HepG2 (cell line): ENCODE data around the gene TBCD. TPM values are rescaled to one million over a fixed set of nuclear protein-coding genes. Genes with fewer than 3 reads are reported as not detected.
A peak's percentile ranks its signal among the peaks of the same experiment; 100 is the strongest.

Experiments used
- HNRNPLL ChIP-seq: fragments of 200-400 bp; formaldehyde crosslinking; IDR thresholded peaks from 2 replicates; pipeline ENCODE4 v1.6.1; 2017; ENCODE audit warnings: mild to moderate bottlenecking, low read depth, low read length; ENCODE audit not compliant: poor library complexity, severe bottlenecking
- KLF6 ChIP-seq: IDR thresholded peaks from 2 replicates; pipeline ENCODE4 v1.8.0; 2016; ENCODE audit warnings: missing biosample characterization, missing genetic modification reagents
- MAX ChIP-seq: IDR thresholded peaks from 2 replicates; pipeline ENCODE4 v1.6.1; 2012; ENCODE audit warnings: inconsistent platforms
- MXD1 ChIP-seq: sonication (generic); formaldehyde crosslinking; IDR thresholded peaks from 2 replicates; pipeline ENCODE4 v1.4.0; 2020; ENCODE audit warnings: mild to moderate bottlenecking, missing genetic modification reagents
- PHF8 ChIP-seq: sonication (generic); formaldehyde crosslinking; IDR thresholded peaks from 2 replicates; pipeline ENCODE4 v1.5.0; 2020; ENCODE audit warnings: missing genetic modification reagents
- POLR2AphosphoS2 ChIP-seq: IDR thresholded peaks from 2 replicates; pipeline ENCODE4 v1.6.1; 2011; ENCODE audit warnings: low read depth, low read length, improper control_type of control experiment
- SNAI1 ChIP-seq: sonication (generic); formaldehyde crosslinking; IDR thresholded peaks from 2 replicates; pipeline ENCODE4 v1.5.0; 2020; ENCODE audit warnings: mild to moderate bottlenecking, missing genetic modification reagents, borderline replicate concordance
- SP2 ChIP-seq: sonication (generic); formaldehyde crosslinking; IDR thresholded peaks from 2 replicates; pipeline ENCODE4 v1.5.1; 2020; ENCODE audit warnings: mild to moderate bottlenecking, missing genetic modification reagents
- SPEN ChIP-seq: sonication (generic); formaldehyde crosslinking; IDR thresholded peaks from 2 replicates; pipeline ENCODE4 v1.5.1; 2020; ENCODE audit warnings: low read depth, mild to moderate bottlenecking, missing genetic modification reagents
- ZFYVE20 ChIP-seq: sonication (generic); formaldehyde crosslinking; IDR thresholded peaks from 2 replicates; pipeline ENCODE4 v1.8.0; 2023; ENCODE audit warnings: low read depth, mild to moderate bottlenecking, moderate library complexity, missing genetic modification reagents, borderline replicate concordance
- ZNF674 ChIP-seq: sonication (generic); formaldehyde crosslinking; IDR thresholded peaks from 2 replicates; pipeline ENCODE4 v1.5.0; 2020; ENCODE audit warnings: low read depth, mild to moderate bottlenecking, missing genetic modification reagents
- ZSCAN21 ChIP-seq: sonication (generic); formaldehyde crosslinking; IDR thresholded peaks from 2 replicates; pipeline ENCODE4 v1.8.0; 2022; ENCODE audit warnings: mild to moderate bottlenecking, missing genetic modification reagents, moderate library complexity, borderline replicate concordance
- polyA plus RNA-seq, 8 experiments: library from polyadenylated mRNA; depleted of rRNA in 3 of 8; stranded (reverse) in 7 of 8; unstranded in 1 of 8; fragments of >200 nt; fragmentation: Illumina TruSeq in 4 of 8; extraction: Trizol in 4 of 8; gene quantifications; 2 replicates each; pipeline versions ENCODE4 v1.2.1 to v1.2.3, GENCODE V29; 2011 to 2016; ENCODE audit warnings: low read depth in 4 of 8, missing spikeins in 1 of 8, mixed read lengths in 1 of 8; ENCODE audit not compliant: insufficient read depth in 1 of 8
- total RNA-seq, 5 experiments: library from RNA; depleted of rRNA; stranded (reverse); fragments of >200 nt; fragmentation: Illumina TruSeq; extraction: Trizol; gene quantifications; 2 replicates each; pipeline ENCODE4 v1.2.3, GENCODE V29; 2016; ENCODE audit warnings: low read depth in 1 of 5
- TF ChIP-seq, protein P1 (sequence below): sonication (generic); formaldehyde crosslinking; IDR thresholded peaks from 2 replicates; pipeline ENCODE4 v1.5.0; 2020; ENCODE audit warnings: mild to moderate bottlenecking, missing genetic modification reagents, borderline replicate concordance
- TF ChIP-seq, protein P2 (sequence below): sonication (generic); formaldehyde crosslinking; IDR thresholded peaks from 2 replicates; pipeline ENCODE4 v1.5.0; 2020; ENCODE audit warnings: missing genetic modification reagents

Gene TBCD
- total and polyA plus RNA-seq, 2 of the 13 experiments (the other 11 are each of a cell fraction or from before 2014, with no cell fraction given), result 33.9 to 54.8 TPM

GRCh38 chr17:82716203-82717010, 35.5 kb upstream of the TBCD start, which contains the start of gene FN3KRP (continued):
- TF ChIP-seq, protein P1, sequence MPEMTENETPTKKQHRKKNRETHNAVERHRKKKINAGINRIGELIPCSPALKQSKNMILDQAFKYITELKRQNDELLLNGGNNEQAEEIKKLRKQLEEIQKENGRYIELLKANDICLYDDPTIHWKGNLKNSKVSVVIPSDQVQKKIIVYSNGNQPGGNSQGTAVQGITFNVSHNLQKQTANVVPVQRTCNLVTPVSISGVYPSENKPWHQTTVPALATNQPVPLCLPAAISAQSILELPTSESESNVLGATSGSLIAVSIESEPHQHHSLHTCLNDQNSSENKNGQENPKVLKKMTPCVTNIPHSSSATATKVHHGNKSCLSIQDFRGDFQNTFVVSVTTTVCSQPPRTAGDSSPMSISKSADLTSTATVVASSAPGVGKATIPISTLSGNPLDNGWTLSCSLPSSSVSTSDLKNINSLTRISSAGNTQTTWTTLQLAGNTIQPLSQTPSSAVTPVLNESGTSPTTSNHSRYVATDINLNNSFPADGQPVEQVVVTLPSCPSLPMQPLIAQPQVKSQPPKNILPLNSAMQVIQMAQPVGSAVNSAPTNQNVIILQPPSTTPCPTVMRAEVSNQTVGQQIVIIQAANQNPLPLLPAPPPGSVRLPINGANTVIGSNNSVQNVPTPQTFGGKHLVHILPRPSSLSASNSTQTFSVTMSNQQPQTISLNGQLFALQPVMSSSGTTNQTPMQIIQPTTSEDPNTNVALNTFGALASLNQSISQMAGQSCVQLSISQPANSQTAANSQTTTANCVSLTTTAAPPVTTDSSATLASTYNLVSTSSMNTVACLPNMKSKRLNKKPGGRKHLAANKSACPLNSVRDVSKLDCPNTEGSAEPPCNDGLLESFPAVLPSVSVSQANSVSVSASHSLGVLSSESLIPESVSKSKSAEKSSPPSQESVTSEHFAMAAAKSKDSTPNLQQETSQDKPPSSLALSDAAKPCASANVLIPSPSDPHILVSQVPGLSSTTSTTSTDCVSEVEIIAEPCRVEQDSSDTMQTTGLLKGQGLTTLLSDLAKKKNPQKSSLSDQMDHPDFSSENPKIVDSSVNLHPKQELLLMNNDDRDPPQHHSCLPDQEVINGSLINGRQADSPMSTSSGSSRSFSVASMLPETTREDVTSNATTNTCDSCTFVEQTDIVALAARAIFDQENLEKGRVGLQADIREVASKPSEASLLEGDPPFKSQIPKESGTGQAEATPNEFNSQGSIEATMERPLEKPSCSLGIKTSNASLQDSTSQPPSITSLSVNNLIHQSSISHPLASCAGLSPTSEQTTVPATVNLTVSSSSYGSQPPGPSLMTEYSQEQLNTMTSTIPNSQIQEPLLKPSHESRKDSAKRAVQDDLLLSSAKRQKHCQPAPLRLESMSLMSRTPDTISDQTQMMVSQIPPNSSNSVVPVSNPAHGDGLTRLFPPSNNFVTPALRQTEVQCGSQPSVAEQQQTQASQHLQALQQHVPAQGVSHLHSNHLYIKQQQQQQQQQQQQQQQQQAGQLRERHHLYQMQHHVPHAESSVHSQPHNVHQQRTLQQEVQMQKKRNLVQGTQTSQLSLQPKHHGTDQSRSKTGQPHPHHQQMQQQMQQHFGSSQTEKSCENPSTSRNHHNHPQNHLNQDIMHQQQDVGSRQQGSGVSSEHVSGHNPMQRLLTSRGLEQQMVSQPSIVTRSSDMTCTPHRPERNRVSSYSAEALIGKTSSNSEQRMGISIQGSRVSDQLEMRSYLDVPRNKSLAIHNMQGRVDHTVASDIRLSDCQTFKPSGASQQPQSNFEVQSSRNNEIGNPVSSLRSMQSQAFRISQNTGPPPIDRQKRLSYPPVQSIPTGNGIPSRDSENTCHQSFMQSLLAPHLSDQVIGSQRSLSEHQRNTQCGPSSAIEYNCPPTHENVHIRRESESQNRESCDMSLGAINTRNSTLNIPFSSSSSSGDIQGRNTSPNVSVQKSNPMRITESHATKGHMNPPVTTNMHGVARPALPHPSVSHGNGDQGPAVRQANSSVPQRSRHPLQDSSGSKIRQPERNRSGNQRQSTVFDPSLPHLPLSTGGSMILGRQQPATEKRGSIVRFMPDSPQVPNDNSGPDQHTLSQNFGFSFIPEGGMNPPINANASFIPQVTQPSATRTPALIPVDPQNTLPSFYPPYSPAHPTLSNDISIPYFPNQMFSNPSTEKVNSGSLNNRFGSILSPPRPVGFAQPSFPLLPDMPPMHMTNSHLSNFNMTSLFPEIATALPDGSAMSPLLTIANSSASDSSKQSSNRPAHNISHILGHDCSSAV, result 0 out of 2 replicates have a peak, but pooled peaks have one; percentile 43
- TF ChIP-seq SP2 (CRISPR knock-in tag) (peak; percentile 72), POLR2AphosphoS2 (no peak), SPEN (CRISPR knock-in tag) (peak; percentile 49; the same call in 1 of the 2 replicates), ZSCAN21 (CRISPR knock-in tag) (peak; percentile 24; the same call in 1 of the 2 replicates), ZFYVE20 (CRISPR knock-in tag) (no peak), PHF8 (peak; percentile 78), KLF6 (CRISPR knock-in tag) (no peak), MXD1 (CRISPR knock-in tag) (peak; percentile 50; the same call in 1 of the 2 replicates), MAX (peak; percentile 89), SNAI1 (CRISPR knock-in tag) (no peak; the same call in 1 of the 2 replicates), HNRNPLL (peak; percentile 47), ZNF674 (CRISPR knock-in tag) (0 out of 2 replicates have a peak, but pooled peaks have one; percentile 4)
- TF ChIP-seq, protein P2, sequence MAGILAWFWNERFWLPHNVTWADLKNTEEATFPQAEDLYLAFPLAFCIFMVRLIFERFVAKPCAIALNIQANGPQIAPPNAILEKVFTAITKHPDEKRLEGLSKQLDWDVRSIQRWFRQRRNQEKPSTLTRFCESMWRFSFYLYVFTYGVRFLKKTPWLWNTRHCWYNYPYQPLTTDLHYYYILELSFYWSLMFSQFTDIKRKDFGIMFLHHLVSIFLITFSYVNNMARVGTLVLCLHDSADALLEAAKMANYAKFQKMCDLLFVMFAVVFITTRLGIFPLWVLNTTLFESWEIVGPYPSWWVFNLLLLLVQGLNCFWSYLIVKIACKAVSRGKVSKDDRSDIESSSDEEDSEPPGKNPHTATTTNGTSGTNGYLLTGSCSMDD (CRISPR knock-in tag), result no peak
